ENCODE results near the gene UBXN1. TPM values are rescaled to one million over a fixed set of nuclear protein-coding genes. Genes with fewer than 3 reads are reported as not detected.
A peak's percentile ranks its signal among the peaks of the same experiment; 100 is the strongest.

Gene UBXN1
- total RNA-seq, 1 donor, result 70.7 TPM

- no peak for TF ChIP-seq CTCF (IDR thresholded peaks at IDR 0.05; ENCODE audit: insufficient read depth, low read length)
Observed at GRCh38 chr11:62646825-62647608, 31.9 kb downstream of the UBXN1 start.

GRCh38 chr11:62645946-62646824 is 32.7 kb downstream of the UBXN1 start, which contains the start of gene GANAB:
Gene GANAB, minus strand, starts transcription at chr11:62646613. Its CDS starts 14 bp downstream, at chr11:62646599.
- peak; percentile 96 for DNase-seq (ENCODE audit: low read depth)
- TF ChIP-seq CTCF (IDR thresholded peaks at IDR 0.05; ENCODE audit: insufficient read depth, low read length), result no peak
- H3K4me3 ChIP-seq (ENCODE audit: low read depth, low read length), result peak within 1 kb of the TSS; percentile 93

More at GRCh38 chr11:62646825-62647608, 31.9 kb downstream of the UBXN1 start:
- no peak for DNase-seq (ENCODE audit: low read depth)
- peak overlapping the region; percentile 32 for H3K4me3 ChIP-seq (ENCODE audit: low read depth, low read length)

- DNase-seq (ENCODE audit: low read depth), result no peak
- no peak for TF ChIP-seq CTCF (IDR thresholded peaks at IDR 0.05; ENCODE audit: insufficient read depth, low read length)
Observed at GRCh38 chr11:62645671-62645945, 33.3 kb downstream of the UBXN1 start.

GRCh38 chr11:62644220-62644619 is 34.7 kb downstream of the UBXN1 start:
- DNase-seq (ENCODE audit: low read depth), result no peak
- TF ChIP-seq CTCF (IDR thresholded peaks at IDR 0.05; ENCODE audit: insufficient read depth, low read length), result no peak
- H3K4me3 ChIP-seq (ENCODE audit: low read depth, low read length), result no peak overlapping the region

More at GRCh38 chr11:62645671-62645945, 33.3 kb downstream of the UBXN1 start:
- peak overlapping the region; percentile 93 for H3K4me3 ChIP-seq (ENCODE audit: low read depth, low read length)

- no peak for DNase-seq (ENCODE audit: low read depth)
- no peak overlapping the region for H3K4me3 ChIP-seq (ENCODE audit: low read depth, low read length)
- TF ChIP-seq CTCF (IDR thresholded peaks at IDR 0.05; ENCODE audit: insufficient read depth, low read length), result no peak
Observed at GRCh38 chr11:62632492-62632891, 46.4 kb downstream of the UBXN1 start.

GRCh38 chr11:62627713-62628112 is 51.2 kb downstream of the UBXN1 start:
- no peak for DNase-seq (ENCODE audit: low read depth)
- H3K4me3 ChIP-seq (ENCODE audit: low read depth, low read length), result no peak overlapping the region
- peak; percentile 13 for TF ChIP-seq CTCF (IDR thresholded peaks at IDR 0.05; ENCODE audit: insufficient read depth, low read length)

Small RNAs within 50 kb of the gene (small RNA-seq; reads per million reads assigned to genes)
- gene SNORA57, result not detected

Other genes starting within 250 kb of the UBXN1 start
- 737 and 1,851 TPM in 2 replicates for gene AHNAK, start 132.3 kb downstream of the UBXN1 start, total RNA-seq (ENCODE audit: low replicate concordance)
- gene EEF1G, start 105.2 kb downstream of the UBXN1 start, total RNA-seq (ENCODE audit: low replicate concordance), result 1,443 and 1,493 TPM in 2 replicates
- gene TUT1, start 87.5 kb downstream of the UBXN1 start, total RNA-seq (ENCODE audit: low replicate concordance), result 4.5 and 9.4 TPM in 2 replicates
- 46.2 and 110 TPM in 2 replicates for gene MTA2, start 77.2 kb downstream of the UBXN1 start, total RNA-seq (ENCODE audit: low replicate concordance)
- 22.3 and 61.7 TPM in 2 replicates for gene EML3, start 66.3 kb downstream of the UBXN1 start, total RNA-seq (ENCODE audit: low replicate concordance)
- 4.6 and 26.4 TPM in 2 replicates for gene ROM1, start 65.8 kb downstream of the UBXN1 start, total RNA-seq (ENCODE audit: low replicate concordance)
- gene B3GAT3, start 57.1 kb downstream of the UBXN1 start, total RNA-seq (ENCODE audit: low replicate concordance), result 14.1 and 18.7 TPM in 2 replicates
- gene GANAB, start 32.5 kb downstream of the UBXN1 start, total RNA-seq (ENCODE audit: low replicate concordance), result 203 and 208 TPM in 2 replicates
- gene INTS5, start 25.8 kb downstream of the UBXN1 start, total RNA-seq (ENCODE audit: low replicate concordance), result 20.9 and 21.8 TPM in 2 replicates
- 14.2 and 48.2 TPM in 2 replicates for gene C11orf98, start 13.9 kb downstream of the UBXN1 start, total RNA-seq (ENCODE audit: low replicate concordance)
- 9.8 and 10.8 TPM in 2 replicates for gene CSKMT, start 13.8 kb downstream of the UBXN1 start, total RNA-seq (ENCODE audit: low replicate concordance)
- gene UQCC3, start 7.4 kb downstream of the UBXN1 start, total RNA-seq (ENCODE audit: low replicate concordance), result 6.8 and 31.3 TPM in 2 replicates
- 4.2 and 4.5 TPM in 2 replicates for gene LBHD1, start 6.8 kb downstream of the UBXN1 start, total RNA-seq (ENCODE audit: low replicate concordance)
- 39.0 and 62.0 TPM in 2 replicates for gene LRRN4CL, start 10.5 kb upstream of the UBXN1 start, total RNA-seq (ENCODE audit: low replicate concordance)
- 34.4 and 43.5 TPM in 2 replicates for gene BSCL2, start 28.4 kb upstream of the UBXN1 start, total RNA-seq (ENCODE audit: low replicate concordance)
- gene GNG3, start 28.6 kb upstream of the UBXN1 start, total RNA-seq (ENCODE audit: low replicate concordance), result not detected in 2 replicates
- 10.4 and 16.7 TPM in 2 replicates for gene HNRNPUL2, start 48.4 kb upstream of the UBXN1 start, total RNA-seq (ENCODE audit: low replicate concordance)
- 20.3 and 40.1 TPM in 2 replicates for gene TTC9C, start 49.4 kb upstream of the UBXN1 start, total RNA-seq (ENCODE audit: low replicate concordance)
- gene ZBTB3, start 75.1 kb upstream of the UBXN1 start, total RNA-seq (ENCODE audit: low replicate concordance), result 4.2 and 13.4 TPM in 2 replicates
- gene POLR2G, start 82.5 kb upstream of the UBXN1 start, total RNA-seq (ENCODE audit: low replicate concordance), result 17.0 and 76.5 TPM in 2 replicates
- gene TAF6L, start 92.3 kb upstream of the UBXN1 start, total RNA-seq (ENCODE audit: low replicate concordance), result 15.6 and 42.9 TPM in 2 replicates
- gene TMEM179B, start 108.3 kb upstream of the UBXN1 start, total RNA-seq (ENCODE audit: low replicate concordance), result 39.4 and 54.7 TPM in 2 replicates
- gene TMEM223, start 112.9 kb upstream of the UBXN1 start, total RNA-seq (ENCODE audit: low replicate concordance), result 4.5 and 14.7 TPM in 2 replicates
- 27.8 and 77.6 TPM in 2 replicates for gene NXF1, start 126.4 kb upstream of the UBXN1 start, total RNA-seq (ENCODE audit: low replicate concordance)
- gene STX5, start 153.0 kb upstream of the UBXN1 start, total RNA-seq (ENCODE audit: low replicate concordance), result 20.4 and 42.8 TPM in 2 replicates
- gene TEX54, start 153.8 kb upstream of the UBXN1 start, total RNA-seq (ENCODE audit: low replicate concordance), result 0.54 TPM in 1 of 2 replicates, not detected in the other
- 29.5 and 29.8 TPM in 2 replicates for gene WDR74, start 160.5 kb upstream of the UBXN1 start, total RNA-seq (ENCODE audit: low replicate concordance)
- 174 and 179 TPM in 2 replicates for gene SLC3A2, start 201.8 kb upstream of the UBXN1 start, total RNA-seq (ENCODE audit: low replicate concordance)
- gene CHRM1, start 242.3 kb upstream of the UBXN1 start, total RNA-seq (ENCODE audit: low replicate concordance), result not detected in 2 replicates